CMK (cell line): Measurements from ENCODE around the gene TADA2B.

Experiments
- DNase-seq: peaks from one replicate; pipeline ENCODE4 v3.0.0-alpha.2; 2010; ENCODE audit warnings: low read depth

Gene TADA2B

DNA sequence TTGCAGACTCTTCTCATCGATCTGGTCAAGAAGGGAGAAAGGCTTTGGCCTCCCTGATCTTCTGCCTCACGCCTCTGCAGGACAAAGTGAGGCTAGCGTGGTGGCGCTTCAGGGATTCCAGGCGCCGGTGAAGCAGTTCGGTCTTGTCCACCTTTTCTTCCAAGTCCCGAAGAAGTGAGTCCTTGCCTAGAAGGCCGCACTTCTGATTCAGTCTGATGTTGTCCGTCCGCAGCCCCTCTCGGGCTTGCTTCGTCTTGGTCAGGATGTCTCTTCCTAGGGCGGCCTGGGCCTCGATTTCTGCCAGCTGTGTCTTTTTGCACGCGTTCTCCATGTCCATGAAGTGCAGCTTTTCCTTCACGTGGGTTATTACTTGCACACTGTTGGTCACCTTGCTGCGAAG is 1.9 kb upstream of the TADA2B start:
- DNase-seq, result no peak

DNA sequence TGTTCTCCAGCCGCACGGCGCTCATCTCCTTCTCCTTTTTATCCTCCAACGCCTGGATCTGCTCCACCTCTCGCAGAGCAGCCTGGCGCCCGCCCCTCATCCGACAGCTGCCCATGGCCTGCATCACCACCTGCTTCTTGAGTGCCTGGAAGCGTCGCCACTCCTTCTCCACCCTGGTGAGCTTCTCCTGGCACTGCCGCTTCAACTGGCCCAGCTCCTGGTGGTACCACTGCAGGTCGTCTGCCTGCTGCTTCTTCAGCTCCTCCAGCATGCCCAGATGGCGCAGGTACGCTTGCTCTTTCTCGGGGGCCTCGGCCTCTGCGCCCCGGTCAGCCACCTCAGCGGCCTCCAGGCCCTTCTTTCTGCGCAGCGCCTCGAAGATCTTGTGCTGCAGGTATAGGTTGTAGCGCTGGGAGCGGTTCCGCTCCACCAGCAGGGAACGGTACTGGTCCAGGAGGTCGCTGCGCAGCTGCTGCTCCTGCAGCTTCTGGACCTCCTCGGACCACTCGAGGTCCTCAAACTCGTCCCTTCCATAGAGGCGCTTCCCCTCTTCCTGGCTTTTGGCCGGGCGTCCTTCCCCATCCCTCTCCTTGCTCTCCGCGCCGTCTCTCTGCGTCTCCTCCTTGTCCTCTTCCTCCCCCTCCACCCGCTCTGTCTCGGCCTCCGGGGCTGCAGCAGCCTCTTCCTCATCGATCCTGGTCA is 1.2 kb upstream of the TADA2B start:
- DNase-seq, result peak; percentile 60

DNA sequence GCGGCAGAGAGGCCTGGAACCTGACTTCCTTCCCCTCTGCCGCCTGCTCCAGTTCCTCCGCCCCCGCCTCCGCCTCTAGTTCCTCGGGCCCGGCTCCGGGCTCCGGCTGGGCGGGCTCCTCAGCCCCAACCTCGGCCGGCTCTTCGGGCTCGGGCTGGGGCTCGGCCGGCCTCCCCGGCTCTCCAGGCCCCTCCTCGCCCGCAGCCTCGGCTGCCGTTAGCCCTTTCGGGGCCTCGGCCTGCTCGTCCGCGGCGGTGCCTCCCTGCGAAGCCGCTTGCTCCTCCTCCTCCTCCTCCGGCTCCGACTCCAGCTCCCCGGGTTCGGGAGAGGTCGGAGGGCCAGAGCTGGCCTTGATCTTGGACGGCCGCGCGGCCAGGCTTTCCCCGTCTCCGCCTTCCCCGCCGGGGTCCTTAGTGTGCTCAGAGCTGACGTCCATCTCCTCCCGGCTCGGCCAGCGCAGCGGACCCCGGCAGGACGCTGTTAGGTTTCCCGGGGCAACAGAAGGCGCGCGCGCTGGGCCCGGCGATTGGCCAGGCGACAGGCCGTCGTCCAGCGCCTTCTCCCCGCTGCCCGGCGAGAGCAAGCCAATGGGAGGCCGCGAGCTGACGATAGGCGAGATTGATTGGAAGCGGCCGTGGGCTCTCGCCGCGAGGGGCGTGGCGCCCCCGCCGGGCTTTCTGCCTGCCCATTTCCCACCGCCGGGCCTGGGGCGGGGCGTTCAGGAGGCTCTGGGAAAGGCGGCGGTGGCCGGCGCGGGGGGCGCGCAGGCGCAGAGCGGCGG is 479 bp upstream of the TADA2B start:
- DNase-seq, result peak; percentile 89

DNA sequence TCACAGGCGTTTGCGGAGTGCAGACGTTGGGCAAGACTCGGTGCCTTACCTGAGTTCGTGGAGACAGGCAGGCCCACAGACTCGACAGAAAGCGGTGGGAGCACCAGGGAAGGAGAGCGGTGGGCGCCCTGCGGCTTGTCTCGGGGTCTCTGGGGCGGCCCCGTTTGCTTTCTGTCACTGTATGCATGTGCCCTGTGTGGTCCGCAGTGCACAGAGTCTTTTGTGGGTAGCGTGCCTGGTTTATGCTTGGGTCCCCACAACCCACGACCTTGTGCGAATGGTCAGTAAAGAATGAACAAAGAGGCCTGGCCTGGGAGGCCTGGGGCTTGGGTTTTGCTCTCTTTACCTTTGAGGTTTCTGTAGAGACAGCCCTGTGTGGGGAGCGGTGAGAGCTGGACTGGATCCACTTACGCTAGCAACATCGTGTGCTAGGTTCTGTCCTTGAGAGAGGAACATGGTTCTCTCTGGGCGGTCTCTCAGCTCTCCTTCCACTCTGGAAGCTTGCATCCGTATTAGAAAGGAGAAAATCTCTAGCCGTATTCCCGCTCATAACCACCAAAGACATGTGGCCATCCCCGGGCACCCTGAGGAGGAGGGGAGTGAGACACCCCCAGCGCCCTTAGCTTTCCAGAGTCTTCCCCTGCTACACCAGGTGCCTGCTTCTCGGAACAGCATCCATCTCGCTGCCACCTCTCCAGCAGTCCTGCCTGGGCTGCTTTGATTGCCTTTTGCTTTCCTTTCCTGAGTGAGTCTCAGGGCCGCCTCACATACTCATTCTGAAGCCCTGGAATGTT is 1.2 kb downstream of the TADA2B start:
- no peak for DNase-seq

DNA sequence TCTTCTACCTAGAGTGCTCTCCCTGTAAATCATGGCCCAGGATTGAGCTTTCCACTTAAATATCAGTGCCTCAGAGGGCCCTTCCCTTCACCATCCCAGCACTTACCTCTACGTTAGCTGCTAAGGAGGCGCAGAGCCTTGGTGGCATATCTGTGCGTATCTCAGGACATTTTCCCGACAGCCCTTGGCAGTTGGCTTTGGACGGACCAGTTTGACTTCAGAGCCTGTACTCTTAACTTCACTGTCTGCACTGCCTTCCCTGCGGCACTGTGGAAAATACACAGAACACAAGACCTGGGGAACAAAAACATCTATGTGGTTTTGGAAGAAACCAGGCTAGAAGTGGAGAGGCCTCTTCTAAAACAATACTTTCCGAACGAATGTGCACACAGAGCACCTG is 2.4 kb downstream of the TADA2B start:
- DNase-seq, result no peak

DNA sequence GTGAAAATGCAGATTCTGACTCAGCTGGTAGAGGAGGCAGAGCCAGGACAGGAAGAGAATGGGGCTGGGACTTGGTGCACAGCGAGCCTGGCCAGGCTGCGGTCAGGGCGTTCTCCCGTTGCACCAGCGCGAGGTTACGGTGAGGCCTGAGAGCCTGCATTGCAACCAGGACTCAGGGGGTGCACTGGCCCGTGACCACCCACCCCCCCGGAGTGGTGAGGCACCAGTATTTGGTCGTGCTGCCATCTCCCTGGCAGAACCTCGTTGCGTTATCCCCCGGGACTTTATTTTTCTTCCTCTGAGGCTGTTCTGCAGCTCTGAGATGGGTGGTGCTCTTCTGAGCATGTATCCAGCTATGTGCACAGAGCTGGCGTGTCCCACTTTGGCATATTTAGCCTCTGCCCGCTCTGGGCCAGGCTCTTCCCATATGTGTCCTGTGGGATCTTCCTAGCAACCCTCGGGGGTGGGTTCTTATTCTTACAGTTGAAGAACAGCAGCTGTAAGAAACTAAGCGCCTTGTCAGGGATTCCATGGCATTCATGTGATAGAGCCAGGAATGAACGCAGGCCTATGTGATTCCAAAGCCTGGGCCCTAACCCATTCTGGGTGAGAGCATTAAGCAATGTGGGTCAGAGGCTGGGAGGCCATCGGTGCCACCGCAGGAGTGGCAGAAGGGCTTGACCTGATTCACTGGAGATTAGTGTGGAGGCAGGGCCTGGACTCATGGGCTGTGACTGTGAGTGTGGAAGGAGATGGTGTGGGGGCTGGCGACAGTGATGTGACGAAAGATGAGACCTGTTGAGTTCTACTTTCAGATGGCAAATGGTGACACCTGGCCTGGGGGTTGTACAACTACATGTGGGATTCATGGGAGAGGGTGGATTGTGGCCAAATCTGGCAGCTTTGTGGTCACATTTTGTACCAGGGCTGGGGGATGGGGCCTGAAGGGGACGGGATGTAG is 3.1 kb downstream of the TADA2B start:
- no peak for DNase-seq

DNA sequence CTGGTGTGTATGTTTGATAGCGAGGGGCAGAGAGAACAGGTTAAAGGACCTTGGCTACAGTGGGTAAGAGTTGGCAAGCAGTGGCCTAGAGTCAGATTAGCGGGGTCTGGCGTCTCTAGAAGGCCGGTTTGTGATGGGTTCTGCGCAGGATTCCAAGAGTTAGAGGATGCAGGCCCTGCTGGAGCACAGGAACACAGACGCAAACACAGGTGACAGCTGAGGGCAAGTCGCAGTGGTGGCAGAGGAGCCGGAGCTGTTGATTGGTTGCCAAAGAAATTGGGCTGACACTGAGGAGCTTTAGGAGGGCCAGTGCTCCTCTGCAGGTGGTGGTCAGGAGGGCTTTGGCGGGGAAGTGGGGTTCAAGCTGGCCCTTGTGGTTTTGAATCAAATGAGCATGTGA is 3.8 kb downstream of the TADA2B start:
- no peak for DNase-seq

DNA sequence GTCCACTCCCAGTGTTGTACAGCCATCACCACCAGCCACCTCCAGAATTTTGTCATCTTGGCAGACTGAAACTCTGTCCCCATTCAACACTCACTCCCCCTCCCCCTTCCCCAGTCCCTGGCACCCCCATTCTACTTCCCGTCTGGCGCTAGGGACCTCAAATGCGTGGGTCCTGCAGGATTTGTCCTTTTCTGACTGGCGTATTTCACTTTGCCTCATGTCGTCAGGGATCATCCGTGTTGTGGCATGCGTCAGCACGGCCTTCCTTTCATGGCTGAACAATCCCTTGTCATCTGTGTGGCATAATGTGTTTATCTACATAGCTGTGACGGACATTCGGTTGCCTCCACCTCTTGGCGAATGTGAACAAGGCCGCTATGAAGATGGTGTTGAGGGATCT is 5.5 kb downstream of the TADA2B start:
- no peak for DNase-seq

DNA sequence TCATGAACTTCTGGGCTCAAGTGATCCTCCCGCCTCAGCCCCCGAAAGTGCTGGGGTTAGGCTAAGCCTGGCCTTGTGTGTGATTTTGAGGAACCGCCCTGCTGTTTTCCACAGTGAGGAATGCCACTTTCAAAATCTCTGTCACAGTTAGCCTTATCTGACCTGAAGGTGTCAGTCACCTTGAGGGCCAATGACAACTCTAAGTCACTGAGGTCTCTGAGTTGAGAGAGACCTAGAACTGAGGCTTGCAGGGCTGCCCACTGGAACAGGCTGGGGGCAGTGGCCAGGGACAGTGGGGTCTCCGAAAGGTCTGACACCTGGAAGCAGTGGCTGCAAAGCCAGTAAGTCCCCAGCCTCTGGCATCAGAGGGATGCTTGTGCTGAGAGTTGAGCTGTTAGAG is 6.1 kb downstream of the TADA2B start:
- DNase-seq, result no peak

DNA sequence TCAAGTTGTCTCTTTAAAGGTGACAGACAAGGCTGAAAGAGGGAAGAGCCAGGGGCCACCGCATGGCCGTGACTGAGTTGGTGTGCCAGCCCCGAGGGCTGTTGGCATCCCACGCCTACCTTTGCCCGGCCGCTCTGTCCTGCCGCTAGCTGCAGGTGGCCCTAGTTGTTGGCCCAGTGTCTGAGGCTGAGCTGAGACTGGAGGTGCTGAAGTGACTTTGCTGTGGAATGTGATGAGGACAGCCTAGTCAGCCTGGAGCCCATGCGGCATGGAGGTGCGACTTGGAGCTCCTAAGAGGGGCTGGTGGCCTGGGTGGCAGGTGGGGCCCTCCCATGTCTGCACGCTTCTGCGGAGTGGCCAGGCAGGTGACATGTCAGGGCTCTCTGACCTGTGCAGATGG is 6.6 kb downstream of the TADA2B start:
- DNase-seq, result no peak

DNA sequence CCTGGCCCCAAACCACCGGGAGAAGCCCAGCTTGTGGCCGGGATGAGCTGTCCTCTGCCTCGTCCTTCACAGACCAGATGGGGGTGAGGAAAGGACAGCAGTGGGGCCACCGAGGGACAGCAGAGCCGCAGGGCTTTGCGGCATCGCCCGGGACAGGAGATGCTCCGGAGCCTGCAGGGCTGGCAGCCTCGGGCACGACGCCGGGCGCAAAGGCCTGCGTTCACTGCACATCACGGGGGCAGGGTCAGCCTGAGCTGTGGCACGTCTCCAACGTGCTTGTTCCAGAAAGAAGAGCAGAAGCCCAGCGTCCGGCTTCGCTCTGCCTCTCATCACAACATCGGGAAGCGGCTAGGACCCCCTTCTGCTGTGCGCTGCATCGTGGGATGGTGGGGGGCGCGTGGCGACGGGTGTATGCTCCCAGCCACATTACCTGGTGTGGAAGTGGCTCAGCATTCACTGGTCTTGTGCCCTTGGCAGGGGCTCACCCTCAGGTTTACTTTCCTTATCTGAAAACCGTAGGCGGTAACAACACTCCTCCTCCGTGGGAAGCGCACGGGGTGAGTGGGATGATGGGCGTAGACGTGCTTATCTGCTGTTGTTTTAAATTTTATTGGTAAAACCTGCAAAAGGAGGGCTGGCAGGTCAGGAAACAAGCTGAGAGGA is 7.4 kb downstream of the TADA2B start:
- no peak for DNase-seq

DNA sequence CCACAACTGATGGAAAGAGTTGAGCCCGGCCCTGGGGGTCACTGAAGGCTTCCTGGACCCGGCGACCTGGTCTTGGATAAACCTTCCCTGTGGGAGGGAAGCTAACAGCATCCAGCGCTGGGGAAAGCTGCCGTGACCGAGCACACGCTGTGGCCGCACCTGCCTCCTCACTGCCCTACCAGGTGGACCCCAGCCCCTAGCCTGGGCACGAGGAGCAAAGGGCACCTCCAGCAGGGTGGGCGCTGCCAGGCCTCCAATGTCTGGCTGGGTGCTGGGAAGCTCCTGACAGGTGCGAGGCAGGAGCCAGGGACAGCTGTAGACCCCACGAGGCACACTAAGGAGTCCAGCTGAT is 7.9 kb downstream of the TADA2B start:
- DNase-seq, result no peak

DNA sequence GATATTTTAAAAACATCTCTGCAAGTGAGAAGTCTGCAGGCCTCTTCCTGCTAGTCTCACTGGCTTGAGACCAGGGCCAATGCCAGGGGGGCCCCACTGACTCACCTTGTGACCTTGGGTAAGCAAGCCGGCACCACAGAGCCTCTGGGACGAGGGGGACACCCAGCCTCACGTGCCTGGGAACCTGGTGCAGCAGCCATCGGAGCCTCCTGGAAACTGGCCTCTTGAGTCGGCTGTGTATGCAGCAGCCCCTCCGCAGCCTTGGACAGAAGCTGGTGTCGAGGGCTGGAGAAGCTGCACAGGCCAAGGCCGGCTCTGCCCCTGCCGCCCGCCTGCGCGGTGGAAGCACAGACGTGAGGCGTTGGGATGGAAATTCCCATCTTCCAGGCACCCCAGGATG is 8.7 kb downstream of the TADA2B start:
- no peak for DNase-seq

DNA sequence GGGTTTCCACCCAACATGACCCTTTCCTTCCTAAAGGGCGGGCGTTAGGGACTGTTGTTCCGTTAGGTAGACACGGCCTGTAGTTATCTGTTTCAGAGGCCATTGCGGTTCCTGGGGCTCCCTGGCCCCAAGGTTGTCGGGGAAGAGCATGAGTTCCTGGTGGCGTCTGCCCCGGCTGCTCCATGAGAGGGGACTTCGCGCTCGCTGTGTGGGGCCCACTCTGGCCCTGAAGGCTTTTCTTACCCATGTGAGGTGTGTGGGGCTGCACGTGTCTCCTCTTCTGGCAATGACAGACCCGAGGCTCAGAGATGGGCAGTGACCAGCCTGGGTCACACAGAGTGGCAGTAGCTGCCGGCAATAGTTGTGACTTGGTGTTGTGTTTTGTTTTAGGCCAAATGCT is 9.1 kb downstream of the TADA2B start:
- no peak for DNase-seq

DNA sequence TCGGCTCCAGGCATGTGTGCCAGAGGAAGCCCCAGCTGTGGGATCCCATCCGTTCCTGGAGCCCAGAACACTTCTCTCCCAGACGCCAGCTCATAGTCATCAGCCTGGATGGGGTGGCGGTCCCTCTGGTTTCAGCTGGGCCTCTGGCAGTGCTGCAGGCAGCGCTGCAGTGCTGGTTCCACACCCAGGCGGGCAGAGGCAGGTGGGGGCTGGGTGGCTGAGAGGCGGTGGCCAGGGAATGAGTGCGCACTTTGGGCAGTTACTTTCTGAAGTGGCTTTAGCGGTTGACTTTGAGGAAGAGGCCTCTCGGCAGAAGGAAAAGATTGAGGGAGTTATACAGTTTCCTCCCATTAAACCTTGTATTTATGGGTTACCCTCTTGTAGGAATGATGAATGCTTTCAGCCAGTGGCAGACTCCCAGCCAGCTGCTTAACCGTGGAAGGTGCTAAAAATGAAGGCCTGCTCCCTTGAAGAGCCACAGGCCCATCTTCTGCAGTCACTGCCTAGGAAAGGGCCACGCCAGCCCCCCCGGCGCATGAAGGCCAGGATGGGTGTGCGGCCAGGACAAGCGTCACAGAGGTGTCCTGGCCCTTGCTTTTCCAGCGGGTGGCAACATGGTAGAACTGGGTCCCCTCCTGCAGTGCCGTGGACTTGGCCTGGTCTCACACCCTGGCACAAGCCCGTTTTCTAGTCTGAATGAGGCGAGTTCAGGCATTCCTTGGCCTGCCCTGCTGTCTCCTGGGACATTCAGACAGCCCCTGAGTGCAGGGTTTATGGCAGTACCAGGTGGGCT is 9.9 kb downstream of the TADA2B start:
- DNase-seq, result no peak

DNA sequence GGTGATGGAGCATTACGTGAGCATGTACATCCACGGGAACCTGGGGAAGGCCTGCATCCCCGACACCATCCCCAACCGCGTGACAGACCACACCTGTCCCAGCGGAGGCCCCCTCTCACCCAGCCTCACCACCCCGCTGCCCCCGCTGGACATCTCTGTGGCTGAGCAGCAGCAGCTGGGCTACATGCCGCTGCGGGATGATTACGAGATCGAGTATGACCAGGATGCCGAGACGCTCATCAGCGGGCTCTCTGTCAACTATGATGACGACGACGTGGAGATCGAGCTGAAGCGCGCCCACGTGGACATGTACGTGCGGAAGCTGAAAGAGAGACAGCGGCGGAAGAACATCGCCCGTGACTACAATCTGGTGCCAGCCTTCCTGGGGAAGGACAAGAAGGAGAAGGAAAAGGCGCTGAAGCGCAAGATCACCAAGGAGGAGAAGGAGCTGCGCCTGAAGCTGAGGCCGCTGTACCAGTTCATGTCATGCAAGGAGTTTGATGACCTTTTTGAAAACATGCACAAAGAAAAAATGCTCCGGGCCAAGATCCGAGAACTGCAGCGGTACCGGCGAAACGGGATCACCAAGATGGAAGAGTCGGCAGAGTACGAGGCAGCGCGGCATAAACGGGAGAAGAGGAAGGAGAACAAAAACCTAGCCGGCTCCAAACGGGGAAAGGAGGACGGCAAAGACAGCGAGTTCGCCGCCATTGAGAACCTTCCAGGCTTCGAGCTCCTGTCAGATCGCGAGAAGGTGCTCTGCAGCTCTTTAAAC is 11.1 kb downstream of the TADA2B start:
- no peak for DNase-seq

DNA sequence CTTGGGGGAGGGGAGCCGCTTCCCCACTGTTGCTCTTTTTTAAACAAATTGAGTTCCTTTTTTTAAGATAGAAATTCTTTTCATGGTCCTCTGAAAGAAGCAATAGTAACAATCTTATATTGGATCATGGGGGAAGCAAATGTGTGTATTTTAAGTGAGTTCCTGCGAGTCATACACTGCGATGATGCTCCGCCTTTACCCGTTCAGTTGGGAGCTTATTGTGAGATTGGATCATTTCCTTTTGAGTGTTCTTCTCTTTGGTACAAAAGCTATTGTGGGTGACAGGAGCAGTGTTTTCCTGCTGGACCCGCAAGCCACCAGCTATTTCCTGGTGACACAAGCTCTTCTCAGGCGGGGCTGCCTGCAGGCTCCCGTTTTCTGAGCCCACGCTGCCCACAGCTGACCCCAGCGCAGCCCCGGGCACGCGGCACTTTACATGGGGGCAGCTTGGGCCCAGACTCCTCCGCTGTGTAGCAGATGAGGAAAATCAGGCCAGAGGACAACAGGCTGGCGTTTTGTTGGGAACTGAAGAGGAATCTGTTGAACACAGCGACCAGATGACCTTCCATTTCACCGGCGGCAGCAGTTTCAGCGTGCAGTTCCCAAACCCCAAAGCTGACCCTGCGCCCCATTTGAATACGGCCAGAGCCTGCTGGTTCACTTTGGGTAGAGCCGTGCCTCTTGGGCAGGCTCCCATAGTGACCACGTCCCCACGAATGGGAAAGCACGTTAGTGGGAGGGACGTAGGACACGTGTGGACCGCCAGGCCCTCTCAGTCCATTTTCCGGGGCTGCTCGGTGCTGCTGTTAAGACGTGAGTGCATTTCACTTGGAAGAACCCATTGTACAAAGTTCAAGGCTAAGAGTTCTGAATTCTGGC is 12.2 kb downstream of the TADA2B start:
- no peak for DNase-seq

DNA sequence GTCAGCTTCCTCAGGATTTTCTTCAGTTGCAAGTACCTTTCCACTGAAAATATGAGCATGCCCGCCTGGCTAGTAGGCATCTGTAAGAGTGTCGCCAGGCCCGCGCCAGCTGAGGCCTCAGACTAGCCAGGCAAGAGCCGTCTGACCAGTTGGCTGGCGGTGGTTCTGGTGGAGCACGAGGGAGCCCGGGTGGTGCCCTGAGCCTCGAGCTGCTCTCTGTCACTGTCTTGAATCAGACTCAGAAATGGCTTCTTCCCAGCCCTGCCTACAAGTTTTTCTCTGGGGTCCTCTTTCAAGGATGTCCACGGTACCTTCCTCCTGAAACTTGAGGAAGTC is 12.8 kb downstream of the TADA2B start:
- DNase-seq, result no peak

DNA sequence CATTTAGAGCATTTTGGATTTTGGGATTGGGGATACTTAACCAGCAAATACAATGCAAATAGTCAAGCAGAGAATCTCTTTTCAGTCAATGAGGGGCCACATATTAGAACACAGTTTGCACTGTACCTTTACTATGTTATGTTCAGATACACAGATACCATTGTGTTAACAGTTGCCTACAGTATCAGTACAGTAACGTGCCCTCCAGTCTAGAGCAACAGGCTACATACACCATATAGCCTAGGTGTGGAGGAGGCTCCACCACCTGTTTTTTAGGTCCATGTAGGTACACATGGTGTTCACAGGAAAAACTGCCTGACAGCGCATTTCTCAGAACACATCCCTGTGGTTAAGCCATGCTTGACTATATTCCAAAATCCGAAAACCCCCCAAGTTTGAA is 15.6 kb downstream of the TADA2B start:
- no peak for DNase-seq
